CD8-positive, alpha-beta memory T cell (primary cell): Measurements from ENCODE around the gene SERPINH1. TPM values are rescaled to one million over a fixed set of nuclear protein-coding genes. Genes with fewer than 3 reads are reported as not detected.
A peak's percentile ranks its signal among the peaks of the same experiment; 100 is the strongest.

ENCODE experiments used
- CTCF ChIA-PET: fragments of 350-600 bp; sonication (Branson Sonifier 250); formaldehyde crosslinking; loops from one replicate; lab custom pipeline; 2021; ENCODE audit warnings: antibody characterized with exemption; lab: Charles Lee
- POLR2A ChIA-PET: fragments of 350-600 bp; sonication (Branson Sonifier 250); formaldehyde crosslinking; loops from one replicate; lab custom pipeline; 2021; ENCODE audit warnings: antibody characterized with exemption; lab: Charles Lee
- DNase-seq, 5 donors: peaks; one replicate each; pipeline versions ENCODE4 v3.0.0 to v3.0.0-alpha.2; 2020 to 2022; ENCODE audit warnings: mixed read lengths in 1 of 5
- H3K27ac ChIP-seq: one replicate; pipeline ENCODE4 v1.7.0; 2013; ENCODE audit warnings: low read depth, mild to moderate bottlenecking, low read length, moderate library complexity
- H3K27me3 ChIP-seq: 2 replicates; pipeline ENCODE4 v1.7.0; 2013; ENCODE audit warnings: low read length, mild to moderate bottlenecking; ENCODE audit not compliant: insufficient read depth, poor library complexity, severe bottlenecking
- H3K36me3 ChIP-seq: 2 replicates; pipeline ENCODE4 v1.7.0; 2013; ENCODE audit warnings: mild to moderate bottlenecking, low read length, moderate library complexity; ENCODE audit not compliant: insufficient read depth
- H3K4me1 ChIP-seq: 2 replicates; pipeline ENCODE4 v1.7.0; 2013; ENCODE audit warnings: mild to moderate bottlenecking, low read length, moderate library complexity; ENCODE audit not compliant: insufficient read depth
- H3K4me3 ChIP-seq: 2 replicates; pipeline ENCODE4 v1.7.0; 2013; ENCODE audit warnings: mild to moderate bottlenecking, low read length
- H3K9me3 ChIP-seq: 2 replicates; pipeline ENCODE4 v1.7.0; 2013; ENCODE audit warnings: mild to moderate bottlenecking, low read length
- H3K27ac Mint-ChIP-seq, 8 donors: one replicate each; pipeline ENCODE4 v1.8.0; 2020 to 2021; ENCODE audit warnings: mixed read lengths in 8 of 8, mild to moderate bottlenecking in 6 of 8, inconsistent platforms in 3 of 8, moderate library complexity in 3 of 8
- H3K27me3 Mint-ChIP-seq, 2 donors: one replicate each; pipeline ENCODE4 v1.8.0; 2020 to 2021; ENCODE audit warnings: mixed read lengths in 2 of 2, mild to moderate bottlenecking in 1 of 2, moderate library complexity in 1 of 2
- H3K36me3 Mint-ChIP-seq, 3 donors: one replicate each; pipeline ENCODE4 v1.8.0; 2020 to 2021; ENCODE audit warnings: mixed read lengths in 3 of 3, inconsistent platforms in 1 of 3, mild to moderate bottlenecking in 1 of 3
- H3K4me1 Mint-ChIP-seq, 3 donors: one replicate each; pipeline ENCODE4 v1.8.0; 2020 to 2021; ENCODE audit warnings: mixed read lengths in 3 of 3, inconsistent platforms in 1 of 3, mild to moderate bottlenecking in 1 of 3
- H3K4me3 Mint-ChIP-seq, 7 donors: one replicate each; pipeline ENCODE4 v1.8.0; 2020 to 2021; ENCODE audit warnings: mixed read lengths in 7 of 7, mild to moderate bottlenecking in 6 of 7, moderate library complexity in 4 of 7, inconsistent platforms in 2 of 7
- H3K9me3 Mint-ChIP-seq, 5 donors: one replicate each; pipeline ENCODE4 v1.8.0; 2020 to 2022; ENCODE audit warnings: mixed read lengths in 5 of 5, mild to moderate bottlenecking in 3 of 5, moderate library complexity in 2 of 5, inconsistent platforms in 1 of 5
- polyA plus RNA-seq: library from polyadenylated mRNA; unstranded; fragments of 300-500 nt; fragmentation: Illumina TruSeq; gene quantifications from one replicate; pipeline ENCODE4 v1.2.3, GENCODE V29; 2021
- total RNA-seq, 2 experiments: library from RNA; stranded (reverse); gene quantifications; one replicate each; pipeline ENCODE4 v1.2.3, GENCODE V29; 2021

SERPINH1 gene
- total RNA-seq (10 to 100 TPM; 20.7 to 21.1 TPM), polyA plus RNA-seq (8.4 TPM)

- no peaks in the 10 kb centered on the region for H3K9me3 ChIP-seq
- POLR2A ChIA-PET = interaction anchor here (0.6 to 1.6 kb wide), 5 partner anchors 162 to 1582 kb away, joined by 3 to 7 read pairs (median 3); no protein-coding TSS in a partner anchor
- Mint-ChIP-seq H3K4me3 (peak within 1 kb of the TSS; percentile 92 to 100 (median 99)), H3K27me3 (peaks cover 0 to 8% of the 10 kb centered on the region in 2 donors), H3K9me3 (no peaks in the 10 kb centered on the region), H3K27ac (peak within 1 kb of the TSS; percentile 86 to 98 (median 96)), H3K36me3 (peaks cover 0 to 13% (median 0%) of the 10 kb centered on the region in 3 donors), H3K4me1 (peaks cover 40 to 58% (median 52%) of the 10 kb centered on the region in 3 donors)
- peaks cover 27% of the 10 kb centered on the region for H3K4me1 ChIP-seq
- CTCF ChIA-PET = interaction anchor here (0.7 to 1.5 kb wide), 5 partner anchors 9 to 15 kb away, joined by 3 to 7 read pairs (median 4); no protein-coding TSS in a partner anchor
- no peaks in the 10 kb centered on the region for H3K27me3 ChIP-seq
- H3K27ac ChIP-seq = peak within 1 kb of the TSS; percentile 90
- no peaks in the 10 kb centered on the region for H3K36me3 ChIP-seq
- H3K4me3 ChIP-seq = peak within 1 kb of the TSS; percentile 97
- DNase-seq = peak; percentile 35 to 72 (median 52)
These were observed at the start of gene SERPINH1 for GRCh38 chr11:75562048-75562835. Gene SERPINH1 (plus strand): TSS chr11:75562253. CDS start chr11:75566350, 4,097 bp downstream.

- CTCF ChIA-PET = no interaction called here
- peaks cover 0 to 2% (median 0%) of the 10 kb centered on the region in 3 donors for H3K36me3 Mint-ChIP-seq
- H3K9me3 Mint-ChIP-seq = no peaks in the 10 kb centered on the region
- no peak overlapping the region for H3K4me3 ChIP-seq
- no peaks in the 10 kb centered on the region for H3K36me3 ChIP-seq
- H3K27me3 Mint-ChIP-seq = peaks cover 0 to 2% of the 10 kb centered on the region in 2 donors
- POLR2A ChIA-PET = no interaction called here
- peak overlapping the region in 2 of 8 donors; percentile 29 to 70 for H3K27ac Mint-ChIP-seq
- DNase-seq = no peak
- H3K4me1 ChIP-seq = peaks cover 26% of the 10 kb centered on the region
- no peaks in the 10 kb centered on the region for H3K9me3 ChIP-seq
- H3K4me1 Mint-ChIP-seq = peaks cover 24 to 68% (median 43%) of the 10 kb centered on the region in 3 donors
- H3K4me3 Mint-ChIP-seq = no peak overlapping the region
- H3K27me3 ChIP-seq = no peaks in the 10 kb centered on the region
- H3K27ac ChIP-seq = no peak overlapping the region
These were observed 48.8 kb upstream of the SERPINH1 start for GRCh38 chr11:75513250-75513649.

GRCh38 chr11:75514596-75514995 lies 47.5 kb upstream of the SERPINH1 start:
- POLR2A ChIA-PET = no interaction called here
- peaks cover 14% of the 10 kb centered on the region for H3K4me1 ChIP-seq

GRCh38 chr11:75516140-75516539 lies 45.9 kb upstream of the SERPINH1 start:
- Mint-ChIP-seq H3K4me1 (peaks cover 21 to 63% (median 35%) of the 10 kb centered on the region in 3 donors), H3K36me3 (peaks cover 0 to 2% (median 0%) of the 10 kb centered on the region in 3 donors), H3K9me3 (no peaks in the 10 kb centered on the region), H3K27me3 (peaks cover 0 to 2% of the 10 kb centered on the region in 2 donors), H3K4me3 (peak overlapping the region in 1 of 7 donors; percentile 12), H3K27ac (peak overlapping the region in 3 of 8 donors; percentile 30 to 52 (median 37))
- H3K27me3 ChIP-seq = no peaks in the 10 kb centered on the region
- H3K4me1 ChIP-seq = peaks cover 6% of the 10 kb centered on the region
- H3K36me3 ChIP-seq = no peaks in the 10 kb centered on the region
- H3K9me3 ChIP-seq = no peaks in the 10 kb centered on the region
- no peak for DNase-seq
- H3K4me3 ChIP-seq = no peak overlapping the region
- ChIA-PET POLR2A (no interaction called here), CTCF (no interaction called here)
- H3K27ac ChIP-seq = no peak overlapping the region

More at GRCh38 chr11:75514596-75514995, 47.5 kb upstream of the SERPINH1 start:
- no peaks in the 10 kb centered on the region for H3K36me3 ChIP-seq
- H3K9me3 ChIP-seq = no peaks in the 10 kb centered on the region
- Mint-ChIP-seq H3K4me3 (no peak overlapping the region), H3K27ac (peak overlapping the region in 1 of 8 donors; percentile 62), H3K9me3 (no peaks in the 10 kb centered on the region), H3K36me3 (peaks cover 0 to 2% (median 0%) of the 10 kb centered on the region in 3 donors), H3K27me3 (peaks cover 0 to 2% of the 10 kb centered on the region in 2 donors), H3K4me1 (peaks cover 21 to 66% (median 42%) of the 10 kb centered on the region in 3 donors)
- DNase-seq = no peak
- CTCF ChIA-PET = interaction anchor here (1.2 kb wide), 1 partner anchor 11 kb away, joined by 4 read pairs; the partner anchor contains the start of gene GDPD5
- H3K27me3 ChIP-seq = no peaks in the 10 kb centered on the region
- H3K27ac ChIP-seq = no peak overlapping the region
- H3K4me3 ChIP-seq = no peak overlapping the region

- Mint-ChIP-seq H3K27ac (peak overlapping the region in 6 of 8 donors; percentile 5 to 63 (median 30)), H3K4me1 (peaks cover 17 to 69% (median 37%) of the 10 kb centered on the region in 3 donors), H3K36me3 (peaks cover 0 to 2% (median 0%) of the 10 kb centered on the region in 3 donors), H3K27me3 (peaks cover 0 to 3% of the 10 kb centered on the region in 2 donors), H3K4me3 (peak overlapping the region in 6 of 7 donors; percentile 15 to 76 (median 26)), H3K9me3 (no peaks in the 10 kb centered on the region)
- Histone ChIP-seq H3K4me3 (no peak overlapping the region), H3K36me3 (no peaks in the 10 kb centered on the region), H3K4me1 (peaks cover 6% of the 10 kb centered on the region), H3K27ac (no peak overlapping the region), H3K27me3 (no peaks in the 10 kb centered on the region), H3K9me3 (no peaks in the 10 kb centered on the region)
- ChIA-PET CTCF (interaction anchor here (0.8 to 1.8 kb wide), 2 partner anchors 9 to 15 kb away, joined by 3 to 5 read pairs; partner anchors contain the start of gene GDPD5), POLR2A (no interaction called here)
- no peak for DNase-seq
These were observed 45.2 kb upstream of the SERPINH1 start for GRCh38 chr11:75516886-75517285.

GRCh38 chr11:75518204-75518549 lies 43.9 kb upstream of the SERPINH1 start:
- H3K9me3 Mint-ChIP-seq = no peaks in the 10 kb centered on the region
- H3K9me3 ChIP-seq = no peaks in the 10 kb centered on the region
- H3K4me1 Mint-ChIP-seq = peaks cover 19 to 77% (median 41%) of the 10 kb centered on the region in 3 donors
- H3K27me3 Mint-ChIP-seq = peaks cover 0 to 4% of the 10 kb centered on the region in 2 donors
- H3K36me3 ChIP-seq = no peaks in the 10 kb centered on the region
- peak overlapping the region in 5 of 8 donors; percentile 12 to 83 (median 55) for H3K27ac Mint-ChIP-seq
- no peak for DNase-seq
- no peak overlapping the region for H3K27ac ChIP-seq
- H3K4me3 Mint-ChIP-seq = no peak overlapping the region
- peaks cover 8% of the 10 kb centered on the region for H3K4me1 ChIP-seq
- H3K36me3 Mint-ChIP-seq = peaks cover 0 to 2% (median 0%) of the 10 kb centered on the region in 3 donors
- H3K27me3 ChIP-seq = no peaks in the 10 kb centered on the region
- POLR2A ChIA-PET = no interaction called here
- CTCF ChIA-PET = interaction anchor here (1.8 to 17.2 kb wide), 2 partner anchors 13 to 75 kb away, joined by 5 to 212 read pairs; no protein-coding TSS in a partner anchor
- no peak overlapping the region for H3K4me3 ChIP-seq

- Histone ChIP-seq H3K9me3 (no peaks in the 10 kb centered on the region), H3K27me3 (no peaks in the 10 kb centered on the region), H3K4me1 (peaks cover 17% of the 10 kb centered on the region), H3K4me3 (no peak overlapping the region), H3K36me3 (no peaks in the 10 kb centered on the region), H3K27ac (no peak overlapping the region)
- peaks cover 0 to 2% (median 0%) of the 10 kb centered on the region in 3 donors for H3K36me3 Mint-ChIP-seq
- CTCF ChIA-PET = interaction anchor here (1.0 to 17.2 kb wide), 3 partner anchors 12 to 76 kb away, joined by 3 to 212 read pairs (median 5); no protein-coding TSS in a partner anchor
- peaks cover 0 to 4% of the 10 kb centered on the region in 2 donors for H3K27me3 Mint-ChIP-seq
- no peaks in the 10 kb centered on the region for H3K9me3 Mint-ChIP-seq
- POLR2A ChIA-PET = no interaction called here
- DNase-seq = no peak
- H3K4me1 Mint-ChIP-seq = peaks cover 27 to 81% (median 49%) of the 10 kb centered on the region in 3 donors
- peak overlapping the region in 7 of 8 donors; percentile 29 to 83 (median 60) for H3K27ac Mint-ChIP-seq
- H3K4me3 Mint-ChIP-seq = peak overlapping the region in 2 of 7 donors; percentile 3 to 53
These were observed 43.0 kb upstream of the SERPINH1 start for GRCh38 chr11:75518771-75519653.
